ENCODE measurements around the gene REL.

Gene REL

GRCh38 chr2:60873381-60873780 lies 8.0 kb upstream of the REL start:
- no peak for TF ChIP-seq CTCF (conservative IDR thresholded peaks at IDR 0.05; ENCODE audit: low read depth, low read length)
- no peak overlapping the region for H3K27ac ChIP-seq
- H3K4me3 ChIP-seq (IDR thresholded peaks at IDR 0.05; ENCODE audit: insufficient read depth, low read depth, low read length), result no peak overlapping the region
- no peaks in the 10 kb centered on the region for H3K36me3 ChIP-seq (ENCODE audit: insufficient read depth)
- no peak overlapping the region for H3K4me2 ChIP-seq
- H2AFZ ChIP-seq (ENCODE audit: low read depth), result no peak overlapping the region
- H4K20me1 ChIP-seq (ENCODE audit: insufficient read depth), result no peaks in the 10 kb centered on the region
- H3K9ac ChIP-seq, result no peak overlapping the region
- no peaks in the 10 kb centered on the region for H3K27me3 ChIP-seq (ENCODE audit: insufficient read depth, low read depth)
- no peaks in the 10 kb centered on the region for H3K79me2 ChIP-seq (ENCODE audit: insufficient read depth, low read depth)
- H3K4me1 ChIP-seq (ENCODE audit: low read depth, poor library complexity, severe bottlenecking), result peaks cover 13% of the 10 kb centered on the region

- Histone ChIP-seq H3K79me2 (ENCODE audit: insufficient read depth, low read depth) (no peaks in the 10 kb centered on the region), H3K4me3 (IDR thresholded peaks at IDR 0.05; ENCODE audit: insufficient read depth, low read depth, low read length) (no peak overlapping the region), H4K20me1 (ENCODE audit: insufficient read depth) (no peaks in the 10 kb centered on the region), H3K4me2 (no peak overlapping the region), H3K27me3 (ENCODE audit: insufficient read depth, low read depth) (no peaks in the 10 kb centered on the region), H3K9ac (no peak overlapping the region), H3K36me3 (ENCODE audit: insufficient read depth) (no peaks in the 10 kb centered on the region), H2AFZ (ENCODE audit: low read depth) (no peak overlapping the region), H3K27ac (no peak overlapping the region), H3K4me1 (ENCODE audit: low read depth, poor library complexity, severe bottlenecking) (peaks cover 16% of the 10 kb centered on the region)
- no peak for TF ChIP-seq CTCF (conservative IDR thresholded peaks at IDR 0.05; ENCODE audit: low read depth, low read length)
Measured at GRCh38 chr2:60875520-60875919, 5.9 kb upstream of the REL start.

- no peaks in the 10 kb centered on the region for H3K27me3 ChIP-seq (ENCODE audit: insufficient read depth, low read depth)
- H3K4me1 ChIP-seq (ENCODE audit: low read depth, poor library complexity, severe bottlenecking), result peaks cover 31% of the 10 kb centered on the region
- H3K4me3 ChIP-seq (IDR thresholded peaks at IDR 0.05; ENCODE audit: insufficient read depth, low read depth, low read length), result peak overlapping the region; percentile 85
- H3K36me3 ChIP-seq (ENCODE audit: insufficient read depth), result no peaks in the 10 kb centered on the region
- H3K4me2 ChIP-seq, result peak overlapping the region; percentile 62
- no peaks in the 10 kb centered on the region for H4K20me1 ChIP-seq (ENCODE audit: insufficient read depth)
- H3K27ac ChIP-seq, result peak overlapping the region; percentile 69
- no peaks in the 10 kb centered on the region for H3K79me2 ChIP-seq (ENCODE audit: insufficient read depth, low read depth)
- H2AFZ ChIP-seq (ENCODE audit: low read depth), result peak overlapping the region; percentile 94
- TF ChIP-seq CTCF (conservative IDR thresholded peaks at IDR 0.05; ENCODE audit: low read depth, low read length), result 0 out of 2 replicates have a peak, but pooled peaks have one; percentile 26
- H3K9ac ChIP-seq, result peak overlapping the region; percentile 95
Measured at GRCh38 chr2:60880643-60881046, 729 bp upstream of the REL start.

- Histone ChIP-seq H3K4me2 (peak overlapping the region; percentile 96), H3K79me2 (ENCODE audit: insufficient read depth, low read depth) (no peaks in the 10 kb centered on the region), H3K9ac (no peak overlapping the region), H3K4me3 (IDR thresholded peaks at IDR 0.05; ENCODE audit: insufficient read depth, low read depth, low read length) (no peak overlapping the region), H3K27ac (no peak overlapping the region), H4K20me1 (ENCODE audit: insufficient read depth) (no peaks in the 10 kb centered on the region), H3K36me3 (ENCODE audit: insufficient read depth) (no peaks in the 10 kb centered on the region), H3K4me1 (ENCODE audit: low read depth, poor library complexity, severe bottlenecking) (peaks cover 35% of the 10 kb centered on the region), H2AFZ (ENCODE audit: low read depth) (no peak overlapping the region), H3K27me3 (ENCODE audit: insufficient read depth, low read depth) (no peaks in the 10 kb centered on the region)
- TF ChIP-seq CTCF (conservative IDR thresholded peaks at IDR 0.05; ENCODE audit: low read depth, low read length), result no peak
Measured at GRCh38 chr2:60882971-60883753, 1.8 kb downstream of the REL start.
